ENCODE data around the gene PTPRR. TPM values are rescaled to one million over a fixed set of nuclear protein-coding genes. Genes with fewer than 3 reads are reported as not detected.

Gene PTPRR
- total and polyA plus RNA-seq, 12 donors, result 0.20 to 1.7 (median 0.74) TPM

GRCh38 chr12:70806043-70806442 lies 114.5 kb downstream of the PTPRR start:
- no peaks in the 10 kb centered on the region for H3K4me1 ChIP-seq
- ATAC-seq (no peak), DNase-seq (no peak)
- WGBS, 2 donors, result 79 to 82% methylated on average over 1 of the region's 1 CpG
- H3K27me3 ChIP-seq, result no peaks in the 10 kb centered on the region
- no peaks in the 10 kb centered on the region for H3K36me3 ChIP-seq
- intact Hi-C loops (cut with DNase I), result no loop called here
- no peak overlapping the region for H3K27ac ChIP-seq
- H3K4me3 ChIP-seq, result no peak overlapping the region
- H3K9me3 ChIP-seq, result peaks cover 0 to 5% (median 0%) of the 10 kb centered on the region in 11 donors
- no peak for TF ChIP-seq CTCF (IDR thresholded peaks at IDR 0.05)

- no peak overlapping the region for H3K27ac ChIP-seq
- H3K27me3 ChIP-seq, result no peaks in the 10 kb centered on the region
- DNase-seq, result no peak
- no peak for TF ChIP-seq CTCF (IDR thresholded peaks at IDR 0.05)
- no peak overlapping the region for H3K4me3 ChIP-seq
- 86 to 87% methylated on average over 2 of the region's 2 CpGs for WGBS, 2 donors
- ATAC-seq, result no peak
- H3K9me3 ChIP-seq, result no peaks in the 10 kb centered on the region
- H3K4me1 ChIP-seq, result no peaks in the 10 kb centered on the region
- intact Hi-C loops (cut with DNase I), result no loop called here
- H3K36me3 ChIP-seq, result no peaks in the 10 kb centered on the region
Measured at GRCh38 chr12:70798016-70798783, 122.3 kb downstream of the PTPRR start.

- Histone ChIP-seq H3K27me3 (no peaks in the 10 kb centered on the region), H3K36me3 (no peaks in the 10 kb centered on the region), H3K4me1 (no peaks in the 10 kb centered on the region), H3K9me3 (no peaks in the 10 kb centered on the region), H3K4me3 (no peak overlapping the region), H3K27ac (no peak overlapping the region)
- WGBS, 2 donors, result 93% methylated on average over 2 of the region's 2 CpGs
- TF ChIP-seq CTCF (IDR thresholded peaks at IDR 0.05), result no peak
- ATAC-seq (no peak), DNase-seq (no peak)
- intact Hi-C loops (cut with DNase I), result no loop called here
Measured at GRCh38 chr12:70796989-70797388, 123.5 kb downstream of the PTPRR start.

- 92 to 94% methylated on average over 4 of the region's 4 CpGs for WGBS, 2 donors
- intact Hi-C loops (cut with DNase I), result no loop called here
- H3K27ac ChIP-seq, result no peak overlapping the region
Measured at GRCh38 chr12:70795608-70796007, 124.9 kb downstream of the PTPRR start.

More at GRCh38 chr12:70795608-70796007, 124.9 kb downstream of the PTPRR start:
- Histone ChIP-seq H3K9me3 (no peaks in the 10 kb centered on the region), H3K4me1 (no peaks in the 10 kb centered on the region), H3K27me3 (no peaks in the 10 kb centered on the region), H3K4me3 (no peak overlapping the region), H3K36me3 (no peaks in the 10 kb centered on the region)
- no peak for DNase-seq
- TF ChIP-seq CTCF (IDR thresholded peaks at IDR 0.05), result no peak
- ATAC-seq, result no peak

Measured in heart right ventricle (tissue), 16 donors.